Common myeloid progenitor, CD34-positive (primary cell): Measurements from ENCODE around the gene PSMA8. TPM values are rescaled to one million over a fixed set of nuclear protein-coding genes. Genes with fewer than 3 reads are reported as not detected.

ENCODE experiments used
- CTCF ChIA-PET: fragments of 350-600 bp; sonication (Branson Sonifier 250); formaldehyde crosslinking; loops from one replicate; lab custom pipeline; 2021; ENCODE audit warnings: antibody characterized with exemption; lab: Charles Lee
- POLR2A ChIA-PET: fragments of 350-600 bp; sonication (Branson Sonifier 250); formaldehyde crosslinking; loops from one replicate; lab custom pipeline; 2021; ENCODE audit warnings: antibody characterized with exemption; lab: Charles Lee
- DNase-seq, 3 donors: peaks; one replicate each; pipeline versions ENCODE4 v3.0.0 to v3.0.0-alpha.2; 2013
- H3K27ac ChIP-seq, 2 experiments: 1 replicate in 1 of 2; 2 replicates in 1 of 2; pipeline ENCODE4 v1.7.0; 2013; ENCODE audit warnings: inconsistent platforms in 2 of 2, low read length in 2 of 2, mild to moderate bottlenecking in 2 of 2, low read depth in 1 of 2, moderate library complexity in 1 of 2; ENCODE audit not compliant: severe bottlenecking in 2 of 2, insufficient read depth in 1 of 2, poor library complexity in 1 of 2
- H3K27me3 ChIP-seq, 5 experiments: replicated peaks in 2 of 5; 1 replicate in 3 of 5; 2 replicates in 2 of 5; pipeline versions ENCODE4 v1.6.1 to v1.7.0; 2013; ENCODE audit warnings: low read length in 4 of 5, mild to moderate bottlenecking in 2 of 5, moderate library complexity in 2 of 5, inconsistent platforms in 1 of 5; ENCODE audit not compliant: insufficient read depth in 5 of 5, control insufficient read depth in 4 of 5
- H3K36me3 ChIP-seq, 4 experiments: 1 replicate in 2 of 4; 2 replicates in 2 of 4; pipeline versions ENCODE4 v1.6.1 to v1.7.0; 2013; ENCODE audit warnings: low read length in 3 of 4, control low read depth in 1 of 4, mild to moderate bottlenecking in 1 of 4; ENCODE audit not compliant: control insufficient read depth in 4 of 4, insufficient read depth in 4 of 4
- H3K4me1 ChIP-seq, 4 experiments: 1 replicate in 3 of 4; 2 replicates in 1 of 4; pipeline versions ENCODE4 v1.6.1 to v1.7.1; 2013; ENCODE audit warnings: low read length in 3 of 4, mild to moderate bottlenecking in 3 of 4, control low read depth in 1 of 4, inconsistent platforms in 1 of 4, moderate library complexity in 1 of 4; ENCODE audit not compliant: control insufficient read depth in 4 of 4, insufficient read depth in 4 of 4; ENCODE audit errors: control extremely low read depth in 1 of 4
- H3K4me3 ChIP-seq, 7 experiments: 1 replicate in 4 of 7; 2 replicates in 3 of 7; pipeline versions ENCODE4 v1.5.1 to v1.7.0; 2013; ENCODE audit warnings: mild to moderate bottlenecking in 7 of 7, low read length in 6 of 7, moderate library complexity in 6 of 7, inconsistent platforms in 2 of 7, low read depth in 2 of 7, control low read depth in 1 of 7; ENCODE audit not compliant: insufficient read depth in 4 of 7, control insufficient read depth in 1 of 7; ENCODE audit errors: extremely low read depth in 1 of 7
- H3K9me3 ChIP-seq, 5 experiments: 1 replicate in 4 of 5; 2 replicates in 1 of 5; pipeline versions ENCODE4 v1.6.1 to v1.7.1; 2013; ENCODE audit warnings: low read length in 4 of 5, mild to moderate bottlenecking in 2 of 5, inconsistent platforms in 1 of 5, low read depth in 1 of 5, moderate library complexity in 1 of 5; ENCODE audit not compliant: control insufficient read depth in 4 of 5, insufficient read depth in 2 of 5; ENCODE audit errors: control extremely low read depth in 1 of 5
- WGBS: methylation state at CpG from one replicate; pipeline ENCODE4 v1.1.5; 2013; ENCODE audit not compliant: insufficient coverage; 5-methylcytosine and 5-hydroxymethylcytosine counted together
- polyA plus RNA-seq: library from polyadenylated mRNA; unstranded; fragments of 120-200 nt; gene quantifications from one replicate; pipeline ENCODE4 v1.2.1, GENCODE V29; 2013

The PSMA8 gene
- polyA plus RNA-seq, result 0.12 TPM

DNA sequence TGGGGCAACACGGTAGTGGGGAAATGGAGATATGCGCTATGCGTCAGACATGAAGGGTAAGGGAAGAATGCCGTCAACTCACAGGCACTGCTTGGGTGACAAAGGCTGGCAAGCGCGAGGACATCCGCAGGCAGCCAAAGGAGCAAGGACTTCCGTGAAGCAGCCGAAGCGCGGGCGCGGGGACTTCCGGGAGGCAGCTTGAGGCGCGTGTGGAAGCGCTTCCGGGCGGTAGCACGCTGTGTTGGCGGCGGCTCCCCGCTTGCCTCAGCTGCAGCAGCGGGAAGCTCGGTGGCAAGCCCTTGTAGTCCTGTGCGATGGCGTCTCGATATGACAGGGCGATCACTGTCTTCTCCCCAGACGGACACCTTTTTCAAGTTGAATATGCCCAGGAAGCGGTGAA, at the start of gene PSMA8:
PSMA8 (plus strand) TSS at position 218 of the 400 bp plus-strand sequence; CDS start at position 315, 97 bp downstream.
- Histone ChIP-seq H3K27ac (no peak within 1 kb of the TSS), H3K4me1 (no peaks in the 10 kb centered on the region), H3K4me3 (peak within 1 kb of the TSS in 3 of 7 experiments; percentile 15 to 40 (median 16)), H3K27me3 (no peaks in the 10 kb centered on the region), H3K36me3 (no peaks in the 10 kb centered on the region), H3K9me3 (peaks cover 0 to 4% (median 3%) of the 10 kb centered on the region in 5 experiments)
- peak; percentile 44 to 55 (median 47) for DNase-seq
- POLR2A ChIA-PET, result no interaction called here
- WGBS, result 80% methylated on average over 31 of the region's 31 CpGs
- CTCF ChIA-PET, result no interaction called here

DNA sequence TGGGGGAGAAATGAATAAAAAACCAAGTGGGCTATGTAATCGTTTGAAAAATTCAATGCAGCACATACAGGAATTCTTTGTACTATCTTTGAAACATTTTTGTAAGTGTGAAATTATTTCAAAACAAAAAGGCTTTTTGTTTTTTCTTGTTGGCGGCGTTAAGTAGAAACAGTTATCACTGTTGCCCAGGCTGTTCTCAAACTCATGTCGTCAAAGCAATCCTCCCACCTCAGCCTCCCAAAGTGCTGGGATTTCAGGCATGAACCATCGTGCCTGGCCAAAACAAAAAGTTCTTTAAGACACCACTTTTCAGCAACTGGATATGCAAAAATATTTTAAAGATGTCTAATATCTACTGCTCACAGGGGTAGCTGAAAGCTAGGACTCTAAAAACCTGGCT, 48.6 kb upstream of the PSMA8 start:
- Histone ChIP-seq H3K27me3 (no peaks in the 10 kb centered on the region), H3K4me3 (no peak overlapping the region), H3K9me3 (no peaks in the 10 kb centered on the region), H3K36me3 (peaks cover 6 to 50% (median 34%) of the 10 kb centered on the region in 4 experiments), H3K4me1 (peaks cover 9 to 21% (median 14%) of the 10 kb centered on the region in 4 experiments), H3K27ac (no peak overlapping the region)
- POLR2A ChIA-PET, result no interaction called here
- DNase-seq, result no peak
- WGBS, result no CpG with 5 or more reads among the region's 5 CpGs
- CTCF ChIA-PET, result no interaction called here

DNA sequence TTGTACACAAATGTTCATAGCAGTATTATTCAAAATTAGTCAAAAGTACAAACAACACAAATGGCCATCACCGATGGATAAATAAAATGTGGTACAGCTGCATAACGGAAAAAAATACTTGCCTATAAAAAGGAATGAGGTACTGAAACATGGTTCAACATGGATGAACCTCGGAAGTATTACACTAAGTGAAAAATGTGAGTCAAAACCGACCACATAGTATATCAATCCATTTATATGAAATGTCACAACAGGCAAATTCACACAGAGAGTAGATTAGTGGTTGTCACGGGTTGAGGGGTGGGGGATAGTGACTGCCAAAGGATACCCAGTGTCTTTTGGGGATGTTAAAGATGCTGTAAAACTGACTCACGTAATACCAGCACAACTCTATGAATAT, 46.7 kb upstream of the PSMA8 start:
- Histone ChIP-seq H3K4me1 (peaks cover 9 to 27% (median 20%) of the 10 kb centered on the region in 4 experiments), H3K9me3 (no peaks in the 10 kb centered on the region), H3K4me3 (no peak overlapping the region), H3K27me3 (no peaks in the 10 kb centered on the region), H3K27ac (no peak overlapping the region), H3K36me3 (peaks cover 4 to 43% (median 27%) of the 10 kb centered on the region in 4 experiments)
- ChIA-PET POLR2A (no interaction called here), CTCF (interaction anchor here (1.7 kb wide), 1 partner anchor 89 kb away, joined by 3 read pairs; no protein-coding TSS in a partner anchor)
- WGBS, result no CpG with 5 or more reads among the region's 6 CpGs
- no peak for DNase-seq

- H3K4me3 ChIP-seq, result peak overlapping the region in 5 of 7 experiments; percentile 1 to 97 (median 94)
- H3K4me1 ChIP-seq, result peaks cover 9 to 27% (median 20%) of the 10 kb centered on the region in 4 experiments
- ChIA-PET POLR2A (interaction anchor here (0.6 kb wide), 1 partner anchor 462 kb away, joined by 3 read pairs; no protein-coding TSS in a partner anchor), CTCF (interaction anchor here (1.5 to 1.7 kb wide), 2 partner anchors 9 to 87 kb away, joined by 3 to 4 read pairs; no protein-coding TSS in a partner anchor)
- 56% methylated on average over 2 of the region's 3 CpGs for WGBS
- no peaks in the 10 kb centered on the region for H3K9me3 ChIP-seq
- peaks cover 4 to 29% (median 17%) of the 10 kb centered on the region in 4 experiments for H3K36me3 ChIP-seq
- peak overlapping the region in 1 of 2 experiments; percentile 97 for H3K27ac ChIP-seq
- H3K27me3 ChIP-seq, result no peaks in the 10 kb centered on the region
- DNase-seq, result peak in 2 of 3 donors; percentile 17 to 39
Measured at GRCh38 chr18:26088487-26088886, 45.2 kb upstream of the PSMA8 start.

DNA sequence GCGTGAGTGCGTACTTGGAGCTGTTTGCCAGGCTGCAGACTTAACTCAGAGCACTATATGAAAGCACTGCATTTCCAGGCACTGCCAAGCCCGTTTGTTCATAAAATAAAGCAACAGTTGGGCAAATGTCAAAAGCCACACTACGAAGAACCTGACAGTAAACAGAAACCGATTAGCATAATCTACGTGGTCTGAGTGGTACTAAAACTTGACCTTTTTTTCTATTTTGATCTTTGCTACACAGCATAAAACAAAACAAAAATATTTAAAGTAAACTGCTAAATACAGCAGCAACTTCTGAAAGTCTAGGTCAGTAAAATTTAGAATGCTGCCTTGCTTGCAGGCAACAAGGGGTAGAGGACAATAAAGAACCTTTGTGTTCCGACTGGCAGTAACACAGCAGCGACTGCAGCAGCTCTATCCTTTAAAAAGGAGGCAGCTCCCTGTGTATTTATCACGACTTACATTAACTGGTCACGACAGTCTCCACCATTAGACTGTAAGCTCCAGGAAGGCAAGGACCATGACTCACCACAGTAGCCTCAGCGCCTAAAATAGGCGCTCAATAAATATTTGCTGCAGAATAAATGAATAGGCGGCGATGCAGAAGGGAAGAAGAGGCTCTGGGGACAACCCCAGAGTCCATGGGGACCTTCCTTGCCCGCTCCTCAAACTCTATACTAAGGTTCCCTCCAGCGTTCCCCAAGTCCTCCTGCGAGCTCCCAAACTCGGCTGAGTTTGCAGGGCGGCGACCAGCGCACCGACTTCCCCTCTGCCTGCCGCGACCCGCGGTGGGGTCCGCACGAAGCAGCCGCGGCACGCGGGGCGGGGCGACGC, 44.2 kb upstream of the PSMA8 start:
- ChIA-PET CTCF (interaction anchor here (0.6 to 1.5 kb wide), 4 partner anchors 10 to 132 kb away, joined by 3 to 4 read pairs (median 4); no protein-coding TSS in a partner anchor), POLR2A (interaction anchor here (0.6 to 1.1 kb wide), 2 partner anchors 22 to 29 kb away, joined by 3 to 4 read pairs; no protein-coding TSS in a partner anchor)
- Histone ChIP-seq H3K27ac (peak overlapping the region; percentile 94 to 97), H3K9me3 (no peaks in the 10 kb centered on the region), H3K4me3 (peak overlapping the region; percentile 90 to 100 (median 96)), H3K27me3 (no peaks in the 10 kb centered on the region), H3K4me1 (peaks cover 9 to 27% (median 20%) of the 10 kb centered on the region in 4 experiments), H3K36me3 (peaks cover 2 to 23% (median 12%) of the 10 kb centered on the region in 4 experiments)
- 4% methylated on average over 28 of the region's 35 CpGs for WGBS
- peak; percentile 69 to 79 (median 70) for DNase-seq

GRCh38 chr18:26090130-26091046, 43.3 kb upstream of the PSMA8 start, which contains the start of gene SS18:
SS18 (minus strand) TSS chr18:26090613; CDS start chr18:26090569, 44 bp downstream.
- Histone ChIP-seq H3K9me3 (no peaks in the 10 kb centered on the region), H3K27me3 (no peaks in the 10 kb centered on the region), H3K27ac (peak within 1 kb of the TSS; percentile 94 to 97), H3K4me3 (peak within 1 kb of the TSS; percentile 90 to 100 (median 96)), H3K36me3 (peaks cover 2 to 15% (median 7%) of the 10 kb centered on the region in 4 experiments), H3K4me1 (peaks cover 9 to 27% (median 20%) of the 10 kb centered on the region in 4 experiments)
- peak; percentile 92 to 97 (median 96) for DNase-seq
- ChIA-PET POLR2A (interaction anchor here (0.6 to 1.1 kb wide), 3 partner anchors 12 to 1364 kb away, joined by 3 read pairs; no protein-coding TSS in a partner anchor), CTCF (interaction anchor here (0.9 to 1.5 kb wide), 3 partner anchors 11 to 60 kb away, joined by 3 to 4 read pairs (median 4); no protein-coding TSS in a partner anchor)
- WGBS, result under 1% methylated on average over 81 of the region's 89 CpGs
